Endothelial cell (in vitro differentiated cells): ENCODE measurements around the gene NF1. TPM values are rescaled to one million over a fixed set of nuclear protein-coding genes. Genes with fewer than 3 reads are reported as not detected.
"Not testable (repeated sequence)": the region's sequence is repeated elsewhere in the genome, so short reads cannot be mapped to it uniquely, and the experiment has no call there.

ENCODE experiments used
- DNase-seq: peaks from one replicate; pipeline ENCODE4 v3.0.0; 2021; ENCODE audit warnings: low spot score
- H3K27ac Mint-ChIP-seq: one replicate; pipeline ENCODE4 v1.8.0; 2021; ENCODE audit warnings: mixed read lengths, inconsistent platforms; ENCODE audit not compliant: unreplicated experiment
- H3K27me3 Mint-ChIP-seq: one replicate; pipeline ENCODE4 v1.8.0; 2021; ENCODE audit warnings: mild to moderate bottlenecking, moderate library complexity, mixed read lengths, inconsistent platforms; ENCODE audit not compliant: unreplicated experiment
- H3K36me3 Mint-ChIP-seq: one replicate; pipeline ENCODE4 v1.8.0; 2021; ENCODE audit warnings: mild to moderate bottlenecking, low read depth, mixed read lengths, inconsistent platforms; ENCODE audit not compliant: unreplicated experiment
- H3K4me1 Mint-ChIP-seq: one replicate; pipeline ENCODE4 v1.8.0; 2021; ENCODE audit warnings: mild to moderate bottlenecking, mixed read lengths, inconsistent platforms; ENCODE audit not compliant: unreplicated experiment
- H3K4me3 Mint-ChIP-seq: one replicate; pipeline ENCODE4 v1.8.0; 2021; ENCODE audit warnings: mild to moderate bottlenecking, mixed read lengths, inconsistent platforms; ENCODE audit not compliant: unreplicated experiment
- H3K9me3 Mint-ChIP-seq: one replicate; pipeline ENCODE4 v1.8.0; 2021; ENCODE audit warnings: mixed read lengths, inconsistent platforms; ENCODE audit not compliant: unreplicated experiment
- total RNA-seq: library from RNA; stranded (reverse); fragmentation: NEBNext Ultra II Directional; extraction: Animal tissue kit (Norgen Biotek cat#: 25700); gene quantifications from one replicate; pipeline ENCODE4 v1.2.1, GENCODE V29; 2021; ENCODE audit not compliant: unreplicated experiment
- TF ChIP-seq, protein P1 (sequence below): fragments of 200-600 bp; sonication (generic); IDR thresholded peaks from one replicate; pipeline ENCODE4 v1.5.0; 2021; ENCODE audit warnings: antibody characterized with exemption; ENCODE audit not compliant: unreplicated experiment

The NF1 gene
- total RNA-seq, 1 donor from 2014 or later, result 52.7 TPM

DNA sequence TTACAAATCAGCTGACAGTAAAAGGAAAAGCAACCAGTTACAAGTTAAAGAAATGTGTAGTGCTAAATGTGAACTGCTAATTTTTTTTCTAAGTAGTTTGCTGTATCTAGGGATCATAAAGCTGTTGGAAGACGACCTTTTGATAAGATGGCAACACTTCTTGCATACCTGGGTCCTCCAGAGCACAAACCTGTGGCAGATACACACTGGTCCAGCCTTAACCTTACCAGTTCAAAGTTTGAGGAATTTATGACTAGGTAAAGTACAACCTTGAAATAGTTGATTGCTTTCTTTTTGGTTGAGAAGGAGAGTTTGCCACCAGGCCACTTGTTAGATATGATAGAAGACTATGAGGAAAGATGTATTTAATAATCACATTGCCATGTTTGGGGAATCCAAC lies 166.8 kb downstream of the NF1 start:
- DNase-seq, result no peak
- Mint-ChIP-seq H3K27ac (no peak overlapping the region), H3K9me3 (no peaks in the 10 kb centered on the region), H3K36me3 (peaks cover 3% of the 10 kb centered on the region), H3K4me1 (no peaks in the 10 kb centered on the region), H3K4me3 (no peak overlapping the region), H3K27me3 (no peaks in the 10 kb centered on the region)
- TF ChIP-seq, protein P1, sequence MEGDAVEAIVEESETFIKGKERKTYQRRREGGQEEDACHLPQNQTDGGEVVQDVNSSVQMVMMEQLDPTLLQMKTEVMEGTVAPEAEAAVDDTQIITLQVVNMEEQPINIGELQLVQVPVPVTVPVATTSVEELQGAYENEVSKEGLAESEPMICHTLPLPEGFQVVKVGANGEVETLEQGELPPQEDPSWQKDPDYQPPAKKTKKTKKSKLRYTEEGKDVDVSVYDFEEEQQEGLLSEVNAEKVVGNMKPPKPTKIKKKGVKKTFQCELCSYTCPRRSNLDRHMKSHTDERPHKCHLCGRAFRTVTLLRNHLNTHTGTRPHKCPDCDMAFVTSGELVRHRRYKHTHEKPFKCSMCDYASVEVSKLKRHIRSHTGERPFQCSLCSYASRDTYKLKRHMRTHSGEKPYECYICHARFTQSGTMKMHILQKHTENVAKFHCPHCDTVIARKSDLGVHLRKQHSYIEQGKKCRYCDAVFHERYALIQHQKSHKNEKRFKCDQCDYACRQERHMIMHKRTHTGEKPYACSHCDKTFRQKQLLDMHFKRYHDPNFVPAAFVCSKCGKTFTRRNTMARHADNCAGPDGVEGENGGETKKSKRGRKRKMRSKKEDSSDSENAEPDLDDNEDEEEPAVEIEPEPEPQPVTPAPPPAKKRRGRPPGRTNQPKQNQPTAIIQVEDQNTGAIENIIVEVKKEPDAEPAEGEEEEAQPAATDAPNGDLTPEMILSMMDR, result no peak

- not testable (repeated sequence) for H3K9me3 Mint-ChIP-seq, H3K4me3 Mint-ChIP-seq, DNase-seq, H3K27me3 Mint-ChIP-seq, H3K4me1 Mint-ChIP-seq, H3K27ac Mint-ChIP-seq
- peaks cover 11% of the 10 kb centered on the region for H3K36me3 Mint-ChIP-seq
Observed at GRCh38 chr17:31262923-31263322, 168.1 kb downstream of the NF1 start.

DNA sequence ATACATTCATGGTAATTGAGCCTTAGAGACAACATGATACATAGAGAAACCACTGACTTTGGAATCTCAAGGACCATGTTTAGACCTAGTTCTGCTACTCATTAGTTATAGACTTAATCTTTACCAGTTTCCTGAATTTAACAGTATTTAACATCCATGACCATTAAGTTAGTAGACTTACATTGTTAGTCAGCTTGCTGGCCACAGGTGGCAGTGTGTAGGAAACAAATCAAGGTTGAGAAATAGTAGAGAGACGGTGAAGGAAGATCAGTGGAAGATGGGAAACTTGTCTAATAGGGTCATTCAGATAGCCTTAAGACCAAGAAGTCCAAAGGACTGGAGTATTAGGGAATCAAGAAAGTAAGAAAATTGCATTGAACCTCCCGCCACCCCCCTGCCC lies 171.3 kb downstream of the NF1 start:
- Mint-ChIP-seq H3K4me1 (peaks cover 9% of the 10 kb centered on the region), H3K9me3 (no peaks in the 10 kb centered on the region), H3K27me3 (no peaks in the 10 kb centered on the region), H3K27ac (no peak overlapping the region), H3K36me3 (peaks cover 23% of the 10 kb centered on the region), H3K4me3 (no peak overlapping the region)
- no peak for DNase-seq
- TF ChIP-seq, protein P1, result no peak

GRCh38 chr17:31269036-31269577 lies 174.3 kb downstream of the NF1 start:
- Mint-ChIP-seq H3K36me3 (peaks cover 28% of the 10 kb centered on the region), H3K27ac (peak overlapping the region; percentile 12), H3K4me1 (peaks cover 9% of the 10 kb centered on the region), H3K9me3 (no peaks in the 10 kb centered on the region), H3K4me3 (peak overlapping the region; percentile 17), H3K27me3 (no peaks in the 10 kb centered on the region)
- no peak for DNase-seq
- TF ChIP-seq, protein P1, result no peak

GRCh38 chr17:31269578-31269983 lies 174.8 kb downstream of the NF1 start:
- Mint-ChIP-seq H3K36me3 (peaks cover 28% of the 10 kb centered on the region), H3K4me3 (no peak overlapping the region), H3K4me1 (peaks cover 13% of the 10 kb centered on the region), H3K27me3 (no peaks in the 10 kb centered on the region), H3K27ac (peak overlapping the region; percentile 91), H3K9me3 (no peaks in the 10 kb centered on the region)
- TF ChIP-seq, protein P1, result no peak
- DNase-seq, result peak; percentile 12
